ENCODE data around the gene ZMYND10.

The ZMYND10 gene

GRCh38 chr3:50371133-50371685 lies 25.7 kb upstream of the ZMYND10 start:
- DNase-seq (ENCODE audit: low spot score) (no peak), FAIRE-seq (no peak)

- DNase-seq (ENCODE audit: low spot score) (no peak), FAIRE-seq (peak; percentile 35)
Observed at GRCh38 chr3:50370594-50370993, 25.1 kb upstream of the ZMYND10 start.

GRCh38 chr3:50369012-50369670 lies 23.6 kb upstream of the ZMYND10 start:
- no peak for FAIRE-seq
- no peak for DNase-seq (ENCODE audit: low spot score)

GRCh38 chr3:50365842-50366220 lies 20.3 kb upstream of the ZMYND10 start:
- DNase-seq (ENCODE audit: low spot score) (no peak), FAIRE-seq (no peak)

DNA sequence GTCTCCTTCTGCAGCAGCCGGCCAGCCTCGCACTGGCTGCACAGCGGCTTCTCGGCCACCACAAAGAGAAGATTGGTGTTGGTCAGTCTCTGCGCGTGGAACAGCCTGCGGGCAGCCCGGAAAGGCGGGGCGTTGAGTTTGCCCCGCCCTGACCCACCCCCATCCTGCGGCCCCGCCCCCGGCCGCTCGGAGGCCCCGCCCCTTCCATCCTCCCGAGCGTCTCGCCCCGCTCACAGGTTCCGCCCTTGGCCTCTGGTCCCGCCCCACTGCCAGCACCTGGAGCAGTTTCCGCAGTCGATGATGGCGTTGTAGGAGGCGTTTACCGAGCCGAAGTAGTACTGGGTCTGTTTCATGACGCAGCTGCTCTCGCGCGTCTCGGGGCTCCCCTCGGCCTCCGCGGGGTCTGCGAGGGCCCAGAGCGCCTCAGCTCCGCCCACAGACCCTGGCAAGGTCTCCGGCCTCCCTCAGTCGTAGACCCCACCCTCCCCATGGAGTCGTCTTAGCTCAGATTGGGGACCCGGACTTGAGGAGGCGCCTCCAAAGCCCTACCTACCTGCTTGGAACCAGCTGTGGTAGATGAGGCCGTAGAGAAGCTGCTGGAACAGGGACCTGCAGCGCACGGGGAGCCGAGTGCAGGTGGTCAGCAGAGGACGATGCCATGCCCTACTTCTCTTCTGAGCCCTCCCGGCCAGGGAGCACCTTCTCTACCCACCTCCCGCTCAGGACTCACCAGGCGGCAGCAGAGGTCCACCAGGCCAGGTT lies 19.7 kb upstream of the ZMYND10 start:
- DNase-seq (ENCODE audit: low spot score), result no peak
- FAIRE-seq, result no peak

GRCh38 chr3:50364573-50365079 lies 19.1 kb upstream of the ZMYND10 start:
- no peak for DNase-seq (ENCODE audit: low spot score)
- FAIRE-seq, result no peak

- no peak for DNase-seq (ENCODE audit: low spot score)
- no peak for FAIRE-seq
Observed at GRCh38 chr3:50359760-50360110, 14.2 kb upstream of the ZMYND10 start.

- DNase-seq (ENCODE audit: low spot score) (peak; percentile 99), FAIRE-seq (peak; percentile 98)
Observed at GRCh38 chr3:50358911-50359759, 13.6 kb upstream of the ZMYND10 start, which contains the start of gene TMEM115. TMEM115 (minus strand) TSS chr3:50359521; CDS start chr3:50359063, 458 bp downstream.

GRCh38 chr3:50358355-50358910 lies 12.9 kb upstream of the ZMYND10 start:
- no peak for DNase-seq (ENCODE audit: low spot score)
- FAIRE-seq, result no peak

DNA sequence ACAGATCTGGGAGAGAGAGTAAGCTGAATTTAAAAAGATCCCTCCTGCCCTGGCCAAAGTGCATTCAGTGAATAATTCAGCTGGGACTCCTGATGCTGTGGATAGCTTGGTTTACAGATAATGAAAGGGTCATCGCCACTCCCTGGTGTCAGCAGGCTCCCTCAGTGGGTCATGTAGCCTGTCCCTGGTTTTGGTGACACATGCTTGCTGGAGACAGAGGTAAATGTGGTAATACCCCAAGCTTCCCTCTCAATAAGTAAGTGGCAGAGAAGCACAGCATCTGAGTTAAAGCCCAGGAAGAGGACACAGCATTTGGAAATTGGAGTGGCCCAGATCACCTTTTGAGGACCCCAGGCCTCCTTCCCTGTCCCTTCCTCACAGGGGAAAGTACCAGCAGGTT lies 11.9 kb upstream of the ZMYND10 start:
- FAIRE-seq (no peak), DNase-seq (ENCODE audit: low spot score) (no peak)

DNA sequence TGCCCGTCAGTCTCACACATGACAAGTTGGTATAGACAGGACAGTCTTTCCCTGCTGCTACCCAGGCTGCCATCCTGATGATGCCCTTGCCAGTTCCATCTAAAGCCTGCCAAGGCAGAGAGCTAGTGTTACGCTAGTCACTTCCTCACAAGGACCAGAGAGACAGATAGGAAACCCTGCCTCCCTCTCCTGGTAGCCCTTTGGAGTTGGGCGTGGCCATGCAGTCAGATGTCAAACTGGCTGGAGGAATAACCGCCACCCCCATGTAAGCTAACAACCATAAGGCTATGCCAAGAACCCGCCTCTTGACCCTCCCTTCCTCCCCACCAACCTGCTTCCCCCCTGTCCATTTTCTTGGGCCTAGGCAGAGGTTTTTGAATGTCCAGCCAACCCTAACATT lies 11.0 kb upstream of the ZMYND10 start:
- no peak for FAIRE-seq
- DNase-seq (ENCODE audit: low spot score), result no peak

GRCh38 chr3:50355829-50356552 lies 10.5 kb upstream of the ZMYND10 start:
- FAIRE-seq, result no peak
- DNase-seq (ENCODE audit: low spot score), result no peak

GRCh38 chr3:50354850-50355249 lies 9.3 kb upstream of the ZMYND10 start:
- no peak for DNase-seq (ENCODE audit: low spot score)
- no peak for FAIRE-seq

DNA sequence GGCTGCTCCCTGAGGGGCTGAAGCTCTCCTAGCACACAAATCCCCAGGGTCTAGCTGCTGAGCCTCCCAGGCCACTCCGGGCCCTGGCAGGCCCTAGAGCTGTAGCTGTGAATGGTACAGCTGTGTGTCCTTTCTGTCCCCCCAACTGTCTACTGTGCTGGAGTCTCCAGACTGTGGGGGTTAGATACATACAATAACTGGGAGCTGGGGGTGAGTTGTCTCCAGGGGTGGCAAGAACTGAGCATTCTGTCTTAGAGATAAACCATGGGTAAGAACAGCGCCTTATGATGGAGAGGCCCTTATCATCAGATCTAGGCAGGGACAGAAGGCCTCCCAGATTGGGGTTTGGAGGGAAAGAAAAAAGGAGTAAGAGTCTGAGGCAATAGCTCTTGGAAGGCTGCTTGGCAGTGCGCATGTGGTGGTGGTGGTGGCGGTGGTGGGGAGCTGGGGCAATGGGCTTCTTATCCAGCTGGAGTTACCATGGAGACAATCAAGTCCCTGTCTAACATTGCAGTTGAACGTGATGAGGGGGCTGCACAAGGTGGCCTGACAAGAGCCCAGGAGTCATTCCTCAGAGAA lies 8.7 kb upstream of the ZMYND10 start:
- no peak for FAIRE-seq

DNA sequence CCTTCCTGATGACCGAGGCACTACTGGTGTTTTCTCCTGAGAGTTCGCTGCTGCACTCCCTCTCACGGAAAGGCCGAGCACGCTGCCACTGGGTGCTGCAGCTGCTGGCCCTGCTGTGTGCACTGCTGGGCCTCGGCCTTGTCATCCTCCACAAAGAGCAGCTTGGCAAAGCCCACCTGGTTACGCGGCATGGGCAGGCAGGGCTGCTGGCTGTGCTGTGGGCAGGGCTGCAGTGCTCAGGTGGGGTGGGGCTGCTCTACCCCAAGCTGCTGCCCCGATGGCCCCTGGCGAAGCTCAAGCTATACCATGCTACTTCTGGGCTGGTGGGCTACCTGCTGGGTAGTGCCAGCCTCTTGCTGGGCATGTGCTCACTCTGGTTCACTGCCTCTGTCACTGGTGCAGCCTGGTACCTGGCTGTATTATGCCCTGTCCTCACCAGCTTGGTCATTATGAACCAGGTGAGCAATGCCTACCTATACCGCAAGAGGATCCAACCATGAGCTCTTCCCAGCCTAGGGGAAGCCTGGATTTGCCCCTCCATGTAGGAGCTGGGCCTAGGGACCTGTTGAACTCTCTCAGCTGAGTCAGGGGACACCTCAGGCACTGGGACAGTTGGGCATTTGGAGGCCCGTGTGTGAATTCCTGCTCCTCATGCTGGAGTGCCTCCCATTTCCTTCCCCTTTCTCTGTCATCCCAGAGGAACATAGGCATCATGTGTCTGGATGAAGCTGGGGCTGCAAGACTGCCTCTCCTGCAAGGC lies 7.9 kb upstream of the ZMYND10 start:
- DNase-seq (ENCODE audit: low spot score) (no peak), FAIRE-seq (no peak)

More for the DNA sequence above, 8.7 kb upstream of the ZMYND10 start:
- DNase-seq (ENCODE audit: low spot score), result no peak

GRCh38 chr3:50352781-50353180 lies 7.2 kb upstream of the ZMYND10 start:
- no peak for FAIRE-seq
- DNase-seq (ENCODE audit: low spot score), result no peak

DNA sequence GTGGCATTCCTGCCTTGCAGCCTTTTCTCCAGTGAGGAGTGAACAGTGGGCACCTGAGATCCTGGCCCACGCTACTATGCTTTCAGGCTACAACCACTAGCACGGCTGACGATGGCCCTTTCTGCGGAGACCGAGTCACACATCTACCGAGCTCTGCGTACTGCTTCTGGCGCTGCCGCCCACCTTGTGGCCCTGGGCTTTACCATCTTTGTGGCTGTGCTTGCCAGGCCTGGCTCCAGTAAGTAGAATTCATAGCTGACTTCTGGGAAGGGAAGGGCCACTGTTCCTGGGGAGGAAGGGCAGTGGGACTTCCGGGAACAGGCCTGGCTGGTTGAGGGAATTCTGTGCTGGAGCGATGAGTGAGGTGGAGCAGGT lies 5.8 kb upstream of the ZMYND10 start:
- FAIRE-seq (no peak), DNase-seq (ENCODE audit: low spot score) (no peak)

DNA sequence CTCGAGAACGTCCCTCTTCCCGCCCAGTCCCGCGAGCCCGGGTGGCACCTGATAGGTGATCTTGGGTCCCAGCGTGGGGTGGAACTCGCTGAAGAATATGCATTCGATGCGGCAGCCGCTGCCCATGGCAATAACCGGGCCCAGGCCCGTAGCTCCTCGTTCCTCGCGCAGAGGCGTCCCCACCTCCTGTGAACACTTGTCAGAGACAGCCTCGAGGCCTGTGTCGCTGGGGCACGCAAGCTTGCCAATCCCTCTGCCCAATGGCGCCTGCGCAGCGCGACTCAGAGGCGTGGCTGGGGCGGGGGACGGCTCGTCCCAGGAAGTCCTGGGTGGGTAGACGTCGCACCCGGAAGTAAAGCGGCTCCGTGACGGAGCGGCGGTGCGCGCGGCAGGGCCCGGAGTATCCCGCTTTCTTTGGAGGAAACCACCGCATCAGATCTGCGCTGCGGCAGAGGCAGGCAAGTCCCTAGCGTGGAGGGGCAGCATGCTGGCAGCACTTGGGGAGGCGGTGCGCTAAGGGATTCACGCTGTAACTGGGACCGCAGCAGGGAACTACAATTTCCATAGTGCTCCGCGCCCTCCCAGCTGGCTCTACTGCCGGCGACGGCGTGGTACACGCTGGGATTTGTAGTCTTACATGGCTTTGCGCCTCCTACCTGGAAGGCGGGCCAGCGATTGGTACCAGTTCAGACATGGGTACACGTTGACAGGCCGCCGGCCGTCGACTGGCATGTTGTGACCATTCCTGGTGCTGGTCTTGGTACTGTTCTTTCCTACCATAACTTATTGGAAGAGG lies 5.2 kb upstream of the ZMYND10 start, which contains the start of the genes CYB561D2 and NPRL2:
CYB561D2 (plus strand) TSS at position 336 of the 796 bp plus-strand sequence. CDS start 572 bp downstream, outside the sequence.
NPRL2 (minus strand) TSS at position 249 of the 796 bp plus-strand sequence; CDS start at position 126, 123 bp downstream.
- FAIRE-seq (peak; percentile 97), DNase-seq (ENCODE audit: low spot score) (peak; percentile 98)

GRCh38 chr3:50350213-50350526 lies 4.6 kb upstream of the ZMYND10 start:
- FAIRE-seq (no peak), DNase-seq (ENCODE audit: low spot score) (no peak)

Data from urothelium cell line (cell line).